HG03064 (cell line): ENCODE results near the gene TNFRSF8.
A peak's percentile ranks its signal among the peaks of the same experiment; 100 is the strongest.

Experiments
- ATAC-seq: cut with Tn5 transposase; IDR thresholded peaks from one replicate; pipeline ENCODE4 v1.9.1; 2021; ENCODE audit warnings: low read depth; ENCODE audit not compliant: unreplicated experiment

Gene TNFRSF8

GRCh38 chr1:12140515-12141162 lies 77.5 kb downstream of the TNFRSF8 start:
- ATAC-seq, result no peak

- no peak for ATAC-seq
These were observed 78.2 kb downstream of the TNFRSF8 start for GRCh38 chr1:12141163-12141850.

GRCh38 chr1:12142141-12142823 lies 79.2 kb downstream of the TNFRSF8 start:
- no peak for ATAC-seq

GRCh38 chr1:12142891-12143630 lies 80.0 kb downstream of the TNFRSF8 start:
- no peak for ATAC-seq

GRCh38 chr1:12143631-12144155 lies 80.6 kb downstream of the TNFRSF8 start:
- no peak for ATAC-seq

- ATAC-seq, result no peak
These were observed 81.1 kb downstream of the TNFRSF8 start for GRCh38 chr1:12144236-12144635.

- ATAC-seq, result no peak
These were observed 81.9 kb downstream of the TNFRSF8 start for GRCh38 chr1:12144969-12145368.

GRCh38 chr1:12145616-12146342 lies 82.7 kb downstream of the TNFRSF8 start:
- ATAC-seq, result no peak

- ATAC-seq, result no peak
These were observed 83.4 kb downstream of the TNFRSF8 start for GRCh38 chr1:12146343-12147112.

- no peak for ATAC-seq
These were observed 84.1 kb downstream of the TNFRSF8 start for GRCh38 chr1:12147201-12147701.

- ATAC-seq, result no peak
These were observed 85.3 kb downstream of the TNFRSF8 start for GRCh38 chr1:12148160-12148957.

GRCh38 chr1:12148958-12149790 lies 86.1 kb downstream of the TNFRSF8 start:
- no peak for ATAC-seq

GRCh38 chr1:12149791-12150175 lies 86.7 kb downstream of the TNFRSF8 start:
- ATAC-seq, result no peak

- no peak for ATAC-seq
These were observed 87.5 kb downstream of the TNFRSF8 start for GRCh38 chr1:12150456-12151200.

- ATAC-seq, result no peak
These were observed 88.4 kb downstream of the TNFRSF8 start for GRCh38 chr1:12151465-12151864.

- peak; percentile 53 for ATAC-seq
These were observed 89.2 kb downstream of the TNFRSF8 start for GRCh38 chr1:12152113-12152891.
